ENCODE measurements around the gene CD48.
"Not testable (repeated sequence)": the region's sequence is repeated elsewhere in the genome, so short reads cannot be mapped to it uniquely, and the experiment has no call there.

CD48 gene

DNA sequence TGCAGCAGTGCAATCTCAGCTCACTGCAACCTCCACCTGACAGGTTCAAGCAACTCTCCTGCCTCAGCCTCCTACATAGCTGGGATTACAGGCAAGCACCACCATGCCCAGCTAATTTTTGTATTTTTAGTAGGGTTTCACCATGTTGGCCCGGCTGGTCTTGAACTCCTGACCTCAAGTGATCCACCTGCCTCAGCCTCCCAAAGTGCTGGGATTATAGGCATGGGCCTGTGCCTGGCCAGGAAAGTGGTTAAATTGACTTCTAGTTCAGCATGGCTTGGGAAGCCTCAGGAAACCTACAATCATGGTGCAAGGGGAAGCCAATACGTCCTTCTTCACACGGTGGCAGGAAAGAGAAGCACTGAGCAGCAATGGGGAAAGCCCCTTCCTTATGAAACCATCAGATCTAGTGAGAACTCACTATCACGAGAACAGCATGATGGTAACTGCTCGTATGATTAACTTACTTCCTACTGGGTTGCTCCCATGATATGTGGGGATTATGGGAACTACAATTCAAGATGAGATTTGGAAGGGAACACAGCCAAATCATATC, 981 bp upstream of the CD48 start:
- H3K4me1 ChIP-seq (ENCODE audit: control insufficient read depth in 1 of 2, insufficient read depth in 1 of 2, low read depth in 1 of 2, low read length in 1 of 2): peaks cover 79% of the 10 kb centered on the region in 2 experiments
- H3K4me3 ChIP-seq (ENCODE audit: low read depth in 1 of 2, low read length in 1 of 2): peak overlapping the region; percentile 75 to 90
- H3K9me3 ChIP-seq, H3K27me3 ChIP-seq, H3K36me3 ChIP-seq: not testable (repeated sequence)
- H3K27ac ChIP-seq: peak overlapping the region; percentile 87
- TF ChIP-seq, protein P1, sequence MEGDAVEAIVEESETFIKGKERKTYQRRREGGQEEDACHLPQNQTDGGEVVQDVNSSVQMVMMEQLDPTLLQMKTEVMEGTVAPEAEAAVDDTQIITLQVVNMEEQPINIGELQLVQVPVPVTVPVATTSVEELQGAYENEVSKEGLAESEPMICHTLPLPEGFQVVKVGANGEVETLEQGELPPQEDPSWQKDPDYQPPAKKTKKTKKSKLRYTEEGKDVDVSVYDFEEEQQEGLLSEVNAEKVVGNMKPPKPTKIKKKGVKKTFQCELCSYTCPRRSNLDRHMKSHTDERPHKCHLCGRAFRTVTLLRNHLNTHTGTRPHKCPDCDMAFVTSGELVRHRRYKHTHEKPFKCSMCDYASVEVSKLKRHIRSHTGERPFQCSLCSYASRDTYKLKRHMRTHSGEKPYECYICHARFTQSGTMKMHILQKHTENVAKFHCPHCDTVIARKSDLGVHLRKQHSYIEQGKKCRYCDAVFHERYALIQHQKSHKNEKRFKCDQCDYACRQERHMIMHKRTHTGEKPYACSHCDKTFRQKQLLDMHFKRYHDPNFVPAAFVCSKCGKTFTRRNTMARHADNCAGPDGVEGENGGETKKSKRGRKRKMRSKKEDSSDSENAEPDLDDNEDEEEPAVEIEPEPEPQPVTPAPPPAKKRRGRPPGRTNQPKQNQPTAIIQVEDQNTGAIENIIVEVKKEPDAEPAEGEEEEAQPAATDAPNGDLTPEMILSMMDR (IDR thresholded peaks at IDR 0.05): peak; percentile 44

DNA sequence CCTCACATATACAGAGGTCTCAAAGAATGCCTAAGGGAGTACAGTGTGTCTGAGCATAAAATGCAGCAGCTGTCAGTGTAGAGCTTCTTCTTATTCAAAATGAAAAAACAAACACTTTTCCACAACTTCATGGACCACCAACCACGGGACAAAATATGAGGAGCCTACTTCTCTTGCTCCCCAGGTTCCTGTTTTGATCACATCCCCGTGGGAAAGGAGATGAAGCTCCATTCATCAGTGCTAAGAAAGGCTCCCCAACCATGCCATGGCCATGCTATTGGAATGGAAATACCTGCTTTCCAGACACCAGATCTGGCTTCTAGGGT, 383 bp downstream of the CD48 start:
- Histone ChIP-seq H3K36me3 (no peaks in the 10 kb centered on the region), H3K27ac (peak overlapping the region; percentile 87), H3K27me3 (no peaks in the 10 kb centered on the region), H3K4me3 (ENCODE audit: low read depth in 1 of 2, low read length in 1 of 2) (peak overlapping the region; percentile 75 to 90), H3K9me3 (no peaks in the 10 kb centered on the region), H3K4me1 (ENCODE audit: control insufficient read depth in 1 of 2, insufficient read depth in 1 of 2, low read depth in 1 of 2, low read length in 1 of 2) (peaks cover 79% of the 10 kb centered on the region in 2 experiments)
- TF ChIP-seq, protein P1 (IDR thresholded peaks at IDR 0.05): no peak

DNA sequence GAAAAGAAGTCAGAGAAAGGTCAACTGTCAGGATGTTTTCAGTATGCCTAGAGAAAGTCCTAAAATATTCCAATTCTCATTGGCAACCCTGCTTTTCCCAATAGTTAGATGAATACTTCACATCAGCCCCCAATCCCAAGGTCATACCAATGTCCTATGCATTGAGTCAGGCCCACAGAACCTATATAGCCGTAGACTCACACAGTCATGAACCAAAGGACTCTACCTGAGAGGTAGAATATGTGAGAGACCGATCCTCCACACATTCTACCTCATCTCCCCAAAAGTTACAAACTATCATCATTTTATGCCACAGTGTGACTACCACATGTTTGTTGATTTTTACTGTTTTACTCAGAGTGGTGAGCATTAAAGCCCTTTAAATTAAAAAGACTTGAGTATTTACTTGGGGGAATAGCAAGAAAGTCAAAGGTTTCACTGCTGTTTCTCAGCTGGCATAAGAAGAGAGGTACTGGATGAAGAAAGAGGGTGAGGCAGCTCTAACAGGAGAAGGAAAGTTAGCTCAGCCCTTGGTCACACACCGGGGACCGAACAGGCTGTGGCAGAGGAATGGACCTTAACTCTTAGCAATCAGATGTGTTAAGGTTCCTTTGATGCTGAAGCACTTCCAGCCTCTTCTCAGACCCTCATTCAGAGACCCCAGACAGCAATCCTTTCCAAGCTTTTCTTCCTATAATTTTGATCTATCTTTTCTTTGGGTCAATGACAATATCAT, 937 bp downstream of the CD48 start:
- Histone ChIP-seq H3K36me3 (no peaks in the 10 kb centered on the region), H3K4me1 (ENCODE audit: control insufficient read depth in 1 of 2, insufficient read depth in 1 of 2, low read depth in 1 of 2, low read length in 1 of 2) (peaks cover 83 to 85% of the 10 kb centered on the region in 2 experiments), H3K4me3 (ENCODE audit: low read depth in 1 of 2, low read length in 1 of 2) (peak overlapping the region; percentile 75 to 90), H3K9me3 (no peaks in the 10 kb centered on the region), H3K27me3 (no peaks in the 10 kb centered on the region), H3K27ac (peak overlapping the region; percentile 87)
- TF ChIP-seq, protein P1 (IDR thresholded peaks at IDR 0.05): no peak

DNA sequence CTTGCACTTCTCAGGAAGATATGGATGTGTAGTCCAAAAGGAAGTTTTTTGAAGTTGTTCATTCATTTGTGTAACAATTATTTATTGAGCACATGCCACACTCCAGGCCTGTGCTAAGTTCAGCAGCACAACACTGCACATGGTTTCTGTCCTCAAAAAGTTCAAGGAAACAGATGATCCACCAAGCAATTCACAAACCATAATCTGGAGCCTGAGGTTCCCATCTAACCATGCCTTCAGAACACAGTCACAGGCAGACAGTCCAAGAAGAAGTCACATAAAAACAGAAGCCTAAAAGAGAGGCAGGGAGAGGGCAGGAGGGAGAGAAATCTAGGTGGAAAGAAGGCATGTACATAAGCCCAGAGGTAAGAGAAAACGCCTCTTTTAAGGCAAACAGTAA, 1.9 kb downstream of the CD48 start:
- H3K4me1 ChIP-seq (ENCODE audit: control insufficient read depth in 1 of 2, insufficient read depth in 1 of 2, low read depth in 1 of 2, low read length in 1 of 2): peaks cover 93 to 94% of the 10 kb centered on the region in 2 experiments
- no peaks in the 10 kb centered on the region for H3K9me3 ChIP-seq
- TF ChIP-seq, protein P1 (IDR thresholded peaks at IDR 0.05): no peak

DNA sequence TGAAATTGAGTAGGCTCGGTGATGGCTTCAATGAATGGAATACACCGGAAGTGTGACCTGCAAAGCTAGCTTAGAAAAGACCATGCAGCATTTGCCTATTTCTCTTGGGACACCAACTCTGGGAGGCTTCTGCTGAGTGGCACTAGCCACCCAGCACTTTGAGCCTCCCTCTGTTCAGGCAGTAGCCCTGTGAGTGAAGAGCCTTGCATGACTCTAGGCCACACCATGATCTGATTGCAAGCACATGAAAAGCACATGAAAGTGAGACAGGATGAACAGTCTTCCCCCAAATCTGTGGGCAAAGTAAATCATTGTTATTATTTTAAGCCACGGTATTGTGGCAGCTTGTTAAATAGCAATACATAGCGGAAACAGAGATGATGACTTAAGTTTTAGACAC, 2.8 kb downstream of the CD48 start:
- TF ChIP-seq, protein P1 (IDR thresholded peaks at IDR 0.05): no peak
- no peaks in the 10 kb centered on the region for H3K36me3 ChIP-seq
- H3K9me3 ChIP-seq: no peaks in the 10 kb centered on the region
- H3K27me3 ChIP-seq: no peaks in the 10 kb centered on the region
- H3K4me1 ChIP-seq (ENCODE audit: control insufficient read depth in 1 of 2, insufficient read depth in 1 of 2, low read depth in 1 of 2, low read length in 1 of 2): peaks cover 100% of the 10 kb centered on the region in 2 experiments
- H3K27ac ChIP-seq: peak overlapping the region; percentile 87
- peak overlapping the region; percentile 75 to 90 for H3K4me3 ChIP-seq (ENCODE audit: low read depth in 1 of 2, low read length in 1 of 2)

More for the DNA sequence above, 1.9 kb downstream of the CD48 start:
- H3K27ac ChIP-seq: peak overlapping the region; percentile 87
- H3K36me3 ChIP-seq: no peaks in the 10 kb centered on the region
- no peaks in the 10 kb centered on the region for H3K27me3 ChIP-seq
- peak overlapping the region; percentile 75 to 90 for H3K4me3 ChIP-seq (ENCODE audit: low read depth in 1 of 2, low read length in 1 of 2)
